Keratinocyte (primary cell): ENCODE measurements around the gene BRPF3. TPM values are rescaled to one million over a fixed set of nuclear protein-coding genes. Genes with fewer than 3 reads are reported as not detected.

ENCODE experiments used
- DNase-seq: peaks from one replicate; pipeline ENCODE4 v3.0.0-alpha.2; 2011; ENCODE audit warnings: low read depth, missing footprints, low spot score
- FAIRE-seq: peaks from 2 replicates; lab custom pipeline; 2011; peaks lifted over from hg19 to GRCh38; lab: Jason Lieb, UNC
- H2AFZ ChIP-seq: 2 replicates; pipeline ENCODE4 v1.6.0; 2012; ENCODE audit warnings: low read length, control low read depth, inconsistent platforms; ENCODE audit not compliant: control insufficient read depth
- H3K27ac ChIP-seq: 2 replicates; pipeline ENCODE4 v1.5.1; 2011; ENCODE audit warnings: low read length; ENCODE audit not compliant: control insufficient read depth, insufficient read depth
- H3K27me3 ChIP-seq: 3 replicates; pipeline ENCODE4 v1.6.0; 2011; ENCODE audit warnings: low read length; ENCODE audit not compliant: control insufficient read depth, insufficient read depth; ENCODE audit errors: extremely low read depth
- H3K36me3 ChIP-seq, 2 experiments: 2 replicates in 1 of 2; 3 replicates in 1 of 2; pipeline ENCODE4 v1.5.1; 2011; ENCODE audit warnings: low read length in 2 of 2, mild to moderate bottlenecking in 1 of 2; ENCODE audit not compliant: control insufficient read depth in 2 of 2, insufficient read depth in 2 of 2; ENCODE audit errors: extremely low read depth in 1 of 2
- H3K4me1 ChIP-seq: 3 replicates; pipeline ENCODE4 v1.5.1; 2011; ENCODE audit warnings: low read length; ENCODE audit not compliant: control insufficient read depth, insufficient read depth; ENCODE audit errors: extremely low read depth
- H3K4me2 ChIP-seq: 3 replicates; pipeline ENCODE4 v1.6.0; 2011; ENCODE audit warnings: low read depth, low read length; ENCODE audit not compliant: control insufficient read depth, insufficient read depth; ENCODE audit errors: extremely low read depth
- H3K4me3 ChIP-seq, 3 experiments: fragments of 200-600 bp in 1 of 3; sonication (generic) in 1 of 3; 2 replicates in 2 of 3; 3 replicates in 1 of 3; pipeline ENCODE4 v1.5.1; 2011 to 2016; ENCODE audit warnings: low read length in 3 of 3, mild to moderate bottlenecking in 3 of 3, control low read depth in 2 of 3, inconsistent platforms in 1 of 3, low read depth in 1 of 3, mixed read lengths in 1 of 3, mixed run types in 1 of 3, moderate library complexity in 1 of 3; ENCODE audit not compliant: control insufficient read depth in 2 of 3, insufficient read depth in 2 of 3; ENCODE audit errors: extremely low read depth in 1 of 3
- H3K79me2 ChIP-seq: 2 replicates; pipeline ENCODE4 v1.6.0; 2012; ENCODE audit warnings: low read length; ENCODE audit not compliant: control insufficient read depth, insufficient read depth
- H3K9ac ChIP-seq: 3 replicates; pipeline ENCODE4 v1.6.0; 2011; ENCODE audit warnings: low read length; ENCODE audit not compliant: control insufficient read depth, insufficient read depth; ENCODE audit errors: extremely low read depth
- H3K9me1 ChIP-seq: 3 replicates; pipeline ENCODE4 v1.6.0; 2011; ENCODE audit warnings: low read length; ENCODE audit not compliant: control insufficient read depth, insufficient read depth; ENCODE audit errors: extremely low read depth
- H3K9me3 ChIP-seq: 2 replicates; pipeline ENCODE4 v1.5.1; 2012; ENCODE audit warnings: low read depth, low read length; ENCODE audit not compliant: control insufficient read depth
- H4K20me1 ChIP-seq: 3 replicates; pipeline ENCODE4 v1.6.0; 2011; ENCODE audit warnings: low read length; ENCODE audit not compliant: control insufficient read depth, insufficient read depth; ENCODE audit errors: extremely low read depth
- CTCF ChIP-seq, 3 experiments: IDR thresholded peaks in 1 of 3; conservative IDR thresholded peaks in 1 of 3; optimal IDR thresholded peaks in 1 of 3; 2 replicates in 2 of 3; 3 replicates in 1 of 3; pipeline versions ENCODE3 to v1.5.1; 2011; ENCODE audit warnings: low read length in 3 of 3, mild to moderate bottlenecking in 3 of 3, moderate library complexity in 2 of 3, control low read depth in 1 of 3, inconsistent platforms in 1 of 3; ENCODE audit not compliant: insufficient read depth in 2 of 3; ENCODE audit errors: extremely low read depth in 1 of 3
- EZH2 ChIP-seq: IDR thresholded peaks from one replicate; pipeline ENCODE4 v1.6.1; 2012; ENCODE audit warnings: inconsistent platforms, mild to moderate bottlenecking, low read length, moderate library complexity
- dilution Hi-C: fragments of 300-500 bp; cut with MboI; formaldehyde crosslinking; loops from one replicate; pipeline ENCODE4 v1.7.0; 2020; ENCODE audit warnings: low sequenced_read_pairs; ENCODE audit not compliant: extremely low pct_ligation_motif_present
- polyA plus RNA-seq, 5 experiments: library from polyadenylated mRNA; depleted of rRNA in 3 of 5; stranded (reverse) in 3 of 5; stranded (forward) in 1 of 5; unstranded in 1 of 5; fragments of >200 nt; gene quantifications; 1 replicate in 1 of 5; 2 replicates in 3 of 5; 3 replicates in 1 of 5; pipeline versions ENCODE4 v1.2.1 to v1.2.3, GENCODE V29; 2011 to 2012; ENCODE audit warnings: missing spikeins in 2 of 5, low read depth in 1 of 5, low replicate concordance in 1 of 5

Gene BRPF3
- polyA plus RNA-seq, 1 donor (not counting 4 experiments of a cell fraction or from before 2014, with no cell fraction given): 4.8 TPM

- H3K27me3 ChIP-seq: no peaks in the 10 kb centered on the region
- H4K20me1 ChIP-seq: no peaks in the 10 kb centered on the region
- H3K9ac ChIP-seq: no peak overlapping the region
- no peaks in the 10 kb centered on the region for H3K36me3 ChIP-seq
- H3K4me2 ChIP-seq: no peak overlapping the region
- FAIRE-seq (no peak), DNase-seq (no peak)
- H3K27ac ChIP-seq: no peak overlapping the region
- H3K4me3 ChIP-seq: no peak overlapping the region
- TF ChIP-seq CTCF (optimal IDR thresholded peaks at IDR 0.05 in 1 of 3, IDR thresholded peaks at IDR 0.05 in 1 of 3, conservative IDR thresholded peaks at IDR 0.05 in 1 of 3; ENCODE audit: extremely low read depth in 1 of 3, insufficient read depth in 2 of 3, low read length in 3 of 3): no peak
- TF ChIP-seq EZH2: no peak
- no peaks in the 10 kb centered on the region for H3K79me2 ChIP-seq
- dilution Hi-C loops: no loop called here
- H2AFZ ChIP-seq: no peak overlapping the region
- no peaks in the 10 kb centered on the region for H3K9me3 ChIP-seq
- H3K4me1 ChIP-seq: no peaks in the 10 kb centered on the region
- no peaks in the 10 kb centered on the region for H3K9me1 ChIP-seq
Measured at GRCh38 chr6:36186199-36186598, 10.3 kb upstream of the BRPF3 start.

GRCh38 chr6:36187446-36187845 is 9.1 kb upstream of the BRPF3 start:
- H3K9me1 ChIP-seq: no peaks in the 10 kb centered on the region
- H3K9me3 ChIP-seq: no peaks in the 10 kb centered on the region
- no peaks in the 10 kb centered on the region for H3K27me3 ChIP-seq
- no peak overlapping the region for H3K4me2 ChIP-seq
- no peaks in the 10 kb centered on the region for H3K79me2 ChIP-seq
- H3K4me1 ChIP-seq: no peaks in the 10 kb centered on the region
- H4K20me1 ChIP-seq: no peaks in the 10 kb centered on the region
- H3K36me3 ChIP-seq: no peaks in the 10 kb centered on the region
- no peak overlapping the region for H3K27ac ChIP-seq
- no peak overlapping the region for H2AFZ ChIP-seq
- no peak for DNase-seq
- H3K4me3 ChIP-seq: no peak overlapping the region
- no peak overlapping the region for H3K9ac ChIP-seq
- no peak for FAIRE-seq
- TF ChIP-seq CTCF (optimal IDR thresholded peaks at IDR 0.05 in 1 of 3, IDR thresholded peaks at IDR 0.05 in 1 of 3, conservative IDR thresholded peaks at IDR 0.05 in 1 of 3; ENCODE audit: extremely low read depth in 1 of 3, insufficient read depth in 2 of 3, low read length in 3 of 3): no peak
- no peak for TF ChIP-seq EZH2
- dilution Hi-C loops: no loop called here
